Hepatocyte (in vitro differentiated cells): ENCODE data around the gene PARP8. TPM values are rescaled to one million over a fixed set of nuclear protein-coding genes. Genes with fewer than 3 reads are reported as not detected.

Experiments used
- DNase-seq: peaks from one replicate; pipeline ENCODE4 v3.0.0-alpha.2; 2016; ENCODE audit warnings: low spot score
- H2AFZ ChIP-seq: fragments of 200-600 bp; sonication (generic); 2 replicates; pipeline ENCODE4 v1.6.0; 2016; ENCODE audit warnings: antibody characterized with exemption, mild to moderate bottlenecking
- H3K27ac ChIP-seq: fragments of 200-600 bp; sonication (generic); 2 replicates; pipeline ENCODE4 v1.5.1; 2016; ENCODE audit warnings: mild to moderate bottlenecking
- H3K27me3 ChIP-seq: fragments of 200-600 bp; sonication (generic); 2 replicates; pipeline ENCODE4 v1.6.1; 2016
- H3K36me3 ChIP-seq: fragments of 200-600 bp; sonication (generic); replicated peaks from 2 replicates; pipeline ENCODE4 v1.5.1; 2016; ENCODE audit warnings: low read depth; ENCODE audit not compliant: insufficient read depth
- H3K4me1 ChIP-seq: fragments of 200-600 bp; sonication (generic); 2 replicates; pipeline ENCODE4 v1.5.1; 2016; ENCODE audit warnings: mild to moderate bottlenecking, moderate library complexity; ENCODE audit not compliant: insufficient read depth
- H3K4me2 ChIP-seq: fragments of 200-600 bp; sonication (generic); 2 replicates; pipeline ENCODE4 v1.6.0; 2016
- H3K4me3 ChIP-seq: fragments of 200-600 bp; sonication (generic); 2 replicates; pipeline ENCODE4 v1.5.1; 2016; ENCODE audit warnings: mild to moderate bottlenecking
- H3K79me2 ChIP-seq: fragments of 200-600 bp; sonication (generic); 2 replicates; pipeline ENCODE4 v1.6.0; 2017; ENCODE audit warnings: mild to moderate bottlenecking
- H3K9me2 ChIP-seq: fragments of 200-600 bp; sonication (generic); replicated peaks from 2 replicates; pipeline ENCODE4 v1.6.0; 2017; ENCODE audit warnings: mild to moderate bottlenecking; ENCODE audit not compliant: insufficient read depth
- H3K9me3 ChIP-seq: fragments of 200-600 bp; sonication (generic); 2 replicates; pipeline ENCODE4 v1.5.1; 2016; ENCODE audit warnings: low read depth, mild to moderate bottlenecking
- H4K20me1 ChIP-seq: fragments of 200-600 bp; sonication (generic); 2 replicates; pipeline ENCODE4 v1.6.0; 2016; ENCODE audit warnings: mild to moderate bottlenecking; ENCODE audit not compliant: insufficient read depth, poor library complexity, severe bottlenecking
- CTCF ChIP-seq: fragments of 200-600 bp; sonication (generic); IDR thresholded peaks from 2 replicates; pipeline ENCODE4 v1.5.1; 2016; ENCODE audit warnings: antibody characterized with exemption, mild to moderate bottlenecking; ENCODE audit not compliant: poor library complexity
- EZH2 ChIP-seq: fragments of 200-600 bp; sonication (generic); IDR thresholded peaks from 2 replicates; pipeline ENCODE4 v1.6.1; 2016; ENCODE audit warnings: antibody characterized with exemption, mild to moderate bottlenecking, borderline replicate concordance
- EZH2phosphoT487 ChIP-seq: fragments of 200-600 bp; sonication (generic); IDR thresholded peaks from one replicate; pipeline ENCODE4 v1.6.1; 2018; ENCODE audit warnings: antibody characterized with exemption, mild to moderate bottlenecking, low read depth, moderate library complexity; ENCODE audit not compliant: unreplicated experiment, severe bottlenecking
- WGBS: methylation state at CpG from one replicate; pipeline ENCODE4 v1.1.6; 2016; ENCODE audit warnings: low lambda C conversion rate; ENCODE audit errors: missing lambda C conversion rate; 5-methylcytosine and 5-hydroxymethylcytosine counted together
- polyA plus RNA-seq: library from polyadenylated mRNA; unstranded; fragments of >200 nt; fragmentation: Nextera tagmentation; extraction: Ambion mirVana; gene quantifications from 2 replicates; pipeline ENCODE4 v1.2.1, GENCODE V29; 2016
- total RNA-seq: library from RNA; depleted of rRNA; stranded (reverse); fragments of >200 nt; gene quantifications from 2 replicates; pipeline ENCODE4 v1.2.3, GENCODE V29; 2014

PARP8 gene
- total and polyA plus RNA-seq, 2 experiments from 2014 or later = 11.9 to 18.0 TPM

GRCh38 chr5:50791813-50792212 lies 125.4 kb downstream of the PARP8 start:
- no peak for TF ChIP-seq EZH2
- no peak for TF ChIP-seq EZH2phosphoT487
- no peak for TF ChIP-seq CTCF
- no peak for DNase-seq
- 97% methylated on average over 5 of the region's 5 CpGs for WGBS

GRCh38 chr5:50792843-50793242 lies 126.4 kb downstream of the PARP8 start:
- no peaks in the 10 kb centered on the region for H4K20me1 ChIP-seq
- no peaks in the 10 kb centered on the region for H3K9me2 ChIP-seq
- no peak overlapping the region for H3K4me2 ChIP-seq
- no peaks in the 10 kb centered on the region for H3K27me3 ChIP-seq
- H3K27ac ChIP-seq = no peak overlapping the region
- WGBS = 98% methylated on average over 5 of the region's 5 CpGs
- no peak for DNase-seq
- TF ChIP-seq EZH2 (no peak), CTCF (no peak), EZH2phosphoT487 (no peak)
- H3K4me1 ChIP-seq = no peaks in the 10 kb centered on the region
- no peak overlapping the region for H3K4me3 ChIP-seq
- H3K79me2 ChIP-seq = no peaks in the 10 kb centered on the region
- H3K9me3 ChIP-seq = no peaks in the 10 kb centered on the region
- no peak overlapping the region for H2AFZ ChIP-seq
- no peaks in the 10 kb centered on the region for H3K36me3 ChIP-seq

More at GRCh38 chr5:50791813-50792212, 125.4 kb downstream of the PARP8 start:
- Histone ChIP-seq H3K27ac (no peak overlapping the region), H3K9me2 (no peaks in the 10 kb centered on the region), H2AFZ (no peak overlapping the region), H3K79me2 (no peaks in the 10 kb centered on the region), H4K20me1 (no peaks in the 10 kb centered on the region), H3K36me3 (no peaks in the 10 kb centered on the region), H3K27me3 (no peaks in the 10 kb centered on the region), H3K4me3 (no peak overlapping the region), H3K9me3 (no peaks in the 10 kb centered on the region), H3K4me1 (no peaks in the 10 kb centered on the region), H3K4me2 (no peak overlapping the region)

- DNase-seq = peak; percentile 22
- 89% methylated on average over 12 of the region's 12 CpGs for WGBS
- H3K4me1 ChIP-seq = no peaks in the 10 kb centered on the region
- H3K9me3 ChIP-seq = no peaks in the 10 kb centered on the region
- H3K4me2 ChIP-seq = no peak overlapping the region
- TF ChIP-seq EZH2phosphoT487 = no peak
- no peak for TF ChIP-seq CTCF
- no peak for TF ChIP-seq EZH2
- H3K36me3 ChIP-seq = no peaks in the 10 kb centered on the region
- H2AFZ ChIP-seq = no peak overlapping the region
- H3K79me2 ChIP-seq = no peaks in the 10 kb centered on the region
- H4K20me1 ChIP-seq = no peaks in the 10 kb centered on the region
- H3K4me3 ChIP-seq = no peak overlapping the region
- H3K27me3 ChIP-seq = no peaks in the 10 kb centered on the region
- no peak overlapping the region for H3K27ac ChIP-seq
- H3K9me2 ChIP-seq = no peaks in the 10 kb centered on the region
These were observed 128.4 kb downstream of the PARP8 start for GRCh38 chr5:50794812-50795211.

- H3K4me3 ChIP-seq = no peak overlapping the region
- H3K27me3 ChIP-seq = no peaks in the 10 kb centered on the region
- H3K27ac ChIP-seq = no peak overlapping the region
- no peaks in the 10 kb centered on the region for H3K9me2 ChIP-seq
- DNase-seq = no peak
- H2AFZ ChIP-seq = no peak overlapping the region
- no peaks in the 10 kb centered on the region for H3K9me3 ChIP-seq
- H3K4me1 ChIP-seq = no peaks in the 10 kb centered on the region
- 88% methylated on average over 2 of the region's 2 CpGs for WGBS
- H3K36me3 ChIP-seq = no peaks in the 10 kb centered on the region
- no peak overlapping the region for H3K4me2 ChIP-seq
- H3K79me2 ChIP-seq = no peaks in the 10 kb centered on the region
- no peaks in the 10 kb centered on the region for H4K20me1 ChIP-seq
- TF ChIP-seq EZH2phosphoT487 (no peak), CTCF (no peak), EZH2 (no peak)
These were observed 131.6 kb downstream of the PARP8 start for GRCh38 chr5:50798002-50798401.
